Loucy (cell line): ENCODE data around the gene MAP10.

ENCODE experiments used
- EZH2phosphoT487 ChIP-seq: fragments of 200-600 bp; IDR thresholded peaks from 2 replicates; pipeline ENCODE4 v1.6.1; 2018; ENCODE audit warnings: antibody characterized with exemption, mild to moderate bottlenecking, moderate library complexity, borderline replicate concordance
- TF ChIP-seq, protein P1 (sequence below): fragments of 200-600 bp; sonication (generic); conservative IDR thresholded peaks from 2 replicates; pipeline ENCODE4 v1.5.1; 2014; ENCODE audit warnings: mild to moderate bottlenecking, antibody characterized with exemption, low read length

DNA sequence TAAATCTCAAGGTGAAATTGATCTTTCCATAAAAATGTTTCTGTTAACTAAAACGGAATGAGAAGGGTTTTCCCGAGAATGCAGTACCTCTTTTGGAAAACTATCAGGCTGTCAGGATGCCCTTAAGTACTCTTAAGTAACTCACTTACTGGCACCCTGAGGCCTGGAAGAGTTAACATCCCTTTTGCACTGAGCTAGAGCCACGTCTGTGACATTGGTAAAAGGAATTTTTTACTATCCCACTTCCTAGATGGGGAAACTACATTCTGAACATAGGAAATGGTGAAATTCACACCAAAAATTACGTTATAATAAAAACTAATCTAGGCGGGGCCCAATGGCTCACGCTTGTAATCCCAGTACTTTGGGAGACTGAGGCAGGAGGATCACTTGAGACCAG is 39.7 kb upstream of the MAP10 start:
- TF ChIP-seq, protein P1, sequence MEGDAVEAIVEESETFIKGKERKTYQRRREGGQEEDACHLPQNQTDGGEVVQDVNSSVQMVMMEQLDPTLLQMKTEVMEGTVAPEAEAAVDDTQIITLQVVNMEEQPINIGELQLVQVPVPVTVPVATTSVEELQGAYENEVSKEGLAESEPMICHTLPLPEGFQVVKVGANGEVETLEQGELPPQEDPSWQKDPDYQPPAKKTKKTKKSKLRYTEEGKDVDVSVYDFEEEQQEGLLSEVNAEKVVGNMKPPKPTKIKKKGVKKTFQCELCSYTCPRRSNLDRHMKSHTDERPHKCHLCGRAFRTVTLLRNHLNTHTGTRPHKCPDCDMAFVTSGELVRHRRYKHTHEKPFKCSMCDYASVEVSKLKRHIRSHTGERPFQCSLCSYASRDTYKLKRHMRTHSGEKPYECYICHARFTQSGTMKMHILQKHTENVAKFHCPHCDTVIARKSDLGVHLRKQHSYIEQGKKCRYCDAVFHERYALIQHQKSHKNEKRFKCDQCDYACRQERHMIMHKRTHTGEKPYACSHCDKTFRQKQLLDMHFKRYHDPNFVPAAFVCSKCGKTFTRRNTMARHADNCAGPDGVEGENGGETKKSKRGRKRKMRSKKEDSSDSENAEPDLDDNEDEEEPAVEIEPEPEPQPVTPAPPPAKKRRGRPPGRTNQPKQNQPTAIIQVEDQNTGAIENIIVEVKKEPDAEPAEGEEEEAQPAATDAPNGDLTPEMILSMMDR, result no peak
- TF ChIP-seq EZH2phosphoT487, result no peak
